OCI-LY1 (cell line): ENCODE data around the gene KLHL1.
"Not testable (repeated sequence)": the region's sequence is repeated elsewhere in the genome, so short reads cannot be mapped to it uniquely, and the experiment has no call there.

Experiments used
- H2AFZ ChIP-seq: fragments of 200-600 bp; sonication (generic), shearing (Covaris generic); 2 replicates; pipeline ENCODE4 v1.6.0; 2014; ENCODE audit warnings: antibody characterized with exemption, mild to moderate bottlenecking, low read length
- H3F3A ChIP-seq: fragments of 200-600 bp; sonication (generic), shearing (Covaris generic); 2 replicates; pipeline ENCODE4 v1.6.0; 2014; ENCODE audit warnings: mild to moderate bottlenecking, antibody characterized with exemption, low read length, moderate library complexity; ENCODE audit not compliant: insufficient read depth
- H3K27ac ChIP-seq: fragments of 200-600 bp; sonication (generic); 2 replicates; pipeline ENCODE4 v1.5.1; 2014; ENCODE audit warnings: low read length, mixed run types, mild to moderate bottlenecking, low read depth; ENCODE audit not compliant: poor library complexity, severe bottlenecking
- H3K27me3 ChIP-seq: fragments of 200-600 bp; sonication (generic); 2 replicates; pipeline ENCODE4 v1.6.0; 2014; ENCODE audit warnings: antibody characterized with exemption, mild to moderate bottlenecking, low read length, moderate library complexity; ENCODE audit not compliant: insufficient read depth
- H3K36me3 ChIP-seq: fragments of 200-600 bp; sonication (generic); 2 replicates; pipeline ENCODE4 v1.6.1; 2014; ENCODE audit warnings: mild to moderate bottlenecking, antibody characterized with exemption, low read length, moderate library complexity, mixed read lengths; ENCODE audit not compliant: insufficient read depth
- H3K4me1 ChIP-seq: fragments of 200-600 bp; sonication (generic); 2 replicates; pipeline ENCODE4 v1.5.1; 2014; ENCODE audit warnings: mild to moderate bottlenecking, low read length, moderate library complexity; ENCODE audit not compliant: insufficient read depth, severe bottlenecking
- H3K4me2 ChIP-seq: fragments of 200-600 bp; sonication (generic), shearing (Covaris generic); 2 replicates; pipeline ENCODE4 v1.6.1; 2014; ENCODE audit warnings: low read length
- H3K4me3 ChIP-seq: fragments of 200-600 bp; sonication (generic); 2 replicates; pipeline ENCODE4 v1.5.1; 2014; ENCODE audit warnings: low read length, low read depth, mild to moderate bottlenecking, mixed read lengths; ENCODE audit not compliant: poor library complexity, severe bottlenecking
- H3K79me2 ChIP-seq: fragments of 200-600 bp; shearing (Covaris generic); 2 replicates; pipeline ENCODE4 v1.6.1; 2016; ENCODE audit warnings: mixed run types, low read length, mixed read lengths; ENCODE audit not compliant: insufficient read depth
- H3K9ac ChIP-seq: fragments of 200-600 bp; sonication (generic), shearing (Covaris generic); 2 replicates; pipeline ENCODE4 v1.6.1; 2014; ENCODE audit warnings: mild to moderate bottlenecking, low read length, mixed read lengths
- H3K9me2 ChIP-seq: fragments of 200-600 bp; sonication (generic), shearing (Covaris generic); 2 replicates; pipeline ENCODE4 v1.6.1; 2014; ENCODE audit warnings: low read depth, mild to moderate bottlenecking, low read length, mixed read lengths
- H3K9me3 ChIP-seq: fragments of 200-600 bp; shearing (Covaris generic); 2 replicates; pipeline ENCODE4 v1.6.1; 2014; ENCODE audit warnings: low read length, mixed read lengths
- H4K20me1 ChIP-seq: fragments of 200-600 bp; sonication (generic), shearing (Covaris generic); 2 replicates; pipeline ENCODE4 v1.6.0; 2016; ENCODE audit warnings: mild to moderate bottlenecking, low read length; ENCODE audit not compliant: insufficient read depth
- CTCF ChIP-seq: fragments of 200-600 bp; sonication (generic), shearing (Covaris generic); IDR thresholded peaks from 2 replicates; pipeline ENCODE4 v1.5.1; 2017; ENCODE audit warnings: mild to moderate bottlenecking, antibody characterized with exemption, low read length, moderate library complexity, mixed read lengths
- EZH2 ChIP-seq: fragments of 200-600 bp; sonication (generic), shearing (Covaris generic); IDR thresholded peaks from 2 replicates; pipeline ENCODE4 v1.8.0; 2017; ENCODE audit warnings: borderline replicate concordance, mixed run types, mild to moderate bottlenecking, antibody characterized with exemption, low read length, moderate library complexity, mixed read lengths

KLHL1 gene

GRCh38 chr13:70108356-70109105 is at the start of gene KLHL1:
TSS of gene KLHL1 (minus strand) at chr13:70108452. CDS start at chr13:70107699, 753 bp downstream.
- TF ChIP-seq EZH2 (no peak), CTCF (no peak)
- Histone ChIP-seq H3K79me2 (no peaks in the 10 kb centered on the region), H3K9me3 (no peaks in the 10 kb centered on the region), H3K27ac (no peak within 1 kb of the TSS), H3K4me1 (no peaks in the 10 kb centered on the region), H4K20me1 (no peaks in the 10 kb centered on the region), H3F3A (no peaks in the 10 kb centered on the region), H3K9me2 (0 out of 2 replicates have a peak, but pooled peaks cover 3% of the 10 kb centered on the region), H3K4me3 (no peak within 1 kb of the TSS), H2AFZ (no peak within 1 kb of the TSS), H3K9ac (no peak within 1 kb of the TSS), H3K27me3 (no peaks in the 10 kb centered on the region), H3K4me2 (no peak within 1 kb of the TSS), H3K36me3 (no peaks in the 10 kb centered on the region)

GRCh38 chr13:70142658-70143057 is 34.4 kb upstream of the KLHL1 start:
- H3F3A ChIP-seq, H3K4me2 ChIP-seq, H3K79me2 ChIP-seq, H3K36me3 ChIP-seq, H3K9me2 ChIP-seq, H2AFZ ChIP-seq, H3K27ac ChIP-seq, H4K20me1 ChIP-seq, H3K9ac ChIP-seq, H3K4me1 ChIP-seq, H3K9me3 ChIP-seq, H3K4me3 ChIP-seq, H3K27me3 ChIP-seq: not testable (repeated sequence)

- Histone ChIP-seq H3K9me3 (no peaks in the 10 kb centered on the region), H3K4me3 (no peak overlapping the region), H3K79me2 (no peaks in the 10 kb centered on the region), H3K27ac (no peak overlapping the region), H3K9me2 (peaks cover 2% of the 10 kb centered on the region; the same call in 1 of the 2 replicates), H3K27me3 (no peaks in the 10 kb centered on the region), H3K36me3 (no peaks in the 10 kb centered on the region), H3K9ac (no peak overlapping the region), H2AFZ (no peak overlapping the region), H4K20me1 (no peaks in the 10 kb centered on the region), H3K4me2 (no peak overlapping the region), H3K4me1 (no peaks in the 10 kb centered on the region), H3F3A (no peaks in the 10 kb centered on the region)
- TF ChIP-seq EZH2 (no peak), CTCF (no peak)
These were observed 19.8 kb upstream of the KLHL1 start for GRCh38 chr13:70128098-70128497.

- no peaks in the 10 kb centered on the region for H3K9me3 ChIP-seq
- H3K4me2 ChIP-seq, result no peak overlapping the region
- peaks cover 2% of the 10 kb centered on the region; the same call in 1 of the 2 replicates for H3K9me2 ChIP-seq
- no peaks in the 10 kb centered on the region for H3K27me3 ChIP-seq
- H3F3A ChIP-seq, result no peaks in the 10 kb centered on the region
- no peak overlapping the region for H3K4me3 ChIP-seq
- no peak overlapping the region for H2AFZ ChIP-seq
- H3K4me1 ChIP-seq, result no peaks in the 10 kb centered on the region
- no peak overlapping the region for H3K9ac ChIP-seq
- H4K20me1 ChIP-seq, result no peaks in the 10 kb centered on the region
- no peak overlapping the region for H3K27ac ChIP-seq
- no peaks in the 10 kb centered on the region for H3K79me2 ChIP-seq
- TF ChIP-seq EZH2 (no peak), CTCF (no peak)
- H3K36me3 ChIP-seq, result no peaks in the 10 kb centered on the region
These were observed 17.4 kb upstream of the KLHL1 start for GRCh38 chr13:70125693-70126092.
